H1 (cell line): Measurements from ENCODE around the gene CCDC8. TPM values are rescaled to one million over a fixed set of nuclear protein-coding genes. Genes with fewer than 3 reads are reported as not detected.

Experiments used
- CTCF ChIA-PET: fragments of 300-600 bp; sonication (Branson Sonifier 250); formaldehyde crosslinking; loops from one replicate; lab custom pipeline; 2021; ENCODE audit not compliant: partially characterized antibody; lab: Charles Lee
- POLR2A ChIA-PET: fragments of 300-600 bp; sonication (Branson Sonifier 250); formaldehyde crosslinking; loops from one replicate; lab custom pipeline; 2021; ENCODE audit warnings: inconsistent platforms; ENCODE audit not compliant: partially characterized antibody; lab: Charles Lee
- DNase-seq, 2 experiments: peaks; one replicate each; pipeline versions ENCODE4 v3.0.0 to v3.0.0-alpha.2; 2010 to 2022; ENCODE audit warnings: low spot score in 2 of 2, low read depth in 1 of 2, mixed read lengths in 1 of 2
- FAIRE-seq: peaks from 2 replicates; lab custom pipeline; 2011; peaks lifted over from hg19 to GRCh38; lab: Jason Lieb, UNC
- H2AFZ ChIP-seq: 2 replicates; pipeline ENCODE4 v1.8.1; 2012; ENCODE audit warnings: low read length, inconsistent platforms
- H2AK5ac ChIP-seq: 2 replicates; pipeline ENCODE4 v1.6.1; 2013; ENCODE audit warnings: low read depth, low read length
- H2BK120ac ChIP-seq: replicated peaks from 2 replicates; pipeline ENCODE3; 2013; ENCODE audit warnings: low read depth, low read length, inconsistent platforms
- H2BK12ac ChIP-seq: 2 replicates; pipeline ENCODE4 v1.6.1; 2013; ENCODE audit warnings: low read depth, low read length
- H2BK15ac ChIP-seq: 2 replicates; pipeline ENCODE4 v1.6.1; 2013; ENCODE audit warnings: low read length
- H2BK20ac ChIP-seq: 2 replicates; pipeline ENCODE4 v1.6.1; 2013; ENCODE audit warnings: low read length
- H2BK5ac ChIP-seq: 2 replicates; pipeline ENCODE4 v1.6.1; 2013; ENCODE audit warnings: low read depth, low read length
- H3K14ac ChIP-seq: 2 replicates; pipeline ENCODE4 v1.6.1; 2013; ENCODE audit warnings: inconsistent platforms; ENCODE audit not compliant: insufficient read length
- H3K18ac ChIP-seq: 2 replicates; pipeline ENCODE4 v1.6.1; 2013; ENCODE audit warnings: low read length; ENCODE audit errors: extremely low read depth
- H3K23ac ChIP-seq: 2 replicates; pipeline ENCODE4 v1.6.1; 2013; ENCODE audit warnings: inconsistent platforms; ENCODE audit not compliant: insufficient read length
- H3K23me2 ChIP-seq: 2 replicates; pipeline ENCODE4 v1.6.1; 2013; ENCODE audit warnings: low read depth, low read length
- H3K27ac ChIP-seq: 2 replicates; pipeline ENCODE4 v1.6.1; 2011; ENCODE audit warnings: low read depth, low read length, inconsistent platforms
- H3K27me3 ChIP-seq, 4 experiments: replicated peaks in 1 of 4; 1 replicate in 1 of 4; 2 replicates in 3 of 4; pipeline versions ENCODE4 v1.6.1 to v1.8.1; 2011 to 2013; ENCODE audit warnings: low read length in 3 of 4, mild to moderate bottlenecking in 3 of 4, inconsistent platforms in 2 of 4, mixed read lengths in 2 of 4, moderate library complexity in 1 of 4; ENCODE audit not compliant: control insufficient read depth in 3 of 4, insufficient read depth in 3 of 4; ENCODE audit errors: extremely low read depth in 1 of 4
- H3K36me3 ChIP-seq, 4 experiments: 2 replicates each; pipeline versions ENCODE4 v1.6.1 to v1.8.1; 2011 to 2013; ENCODE audit warnings: mild to moderate bottlenecking in 4 of 4, low read length in 3 of 4, moderate library complexity in 2 of 4, control low read depth in 1 of 4, inconsistent platforms in 1 of 4; ENCODE audit not compliant: insufficient read depth in 4 of 4, control insufficient read depth in 2 of 4
- H3K4ac ChIP-seq: replicated peaks from 2 replicates; pipeline ENCODE3; 2013; ENCODE audit warnings: low read length, low read depth, mixed read lengths, inconsistent platforms; ENCODE audit not compliant: insufficient read length
- H3K4me1 ChIP-seq, 4 experiments: replicated peaks in 1 of 4; 1 replicate in 1 of 4; 2 replicates in 3 of 4; pipeline versions ENCODE4 v1.6.1 to v1.8.1; 2011 to 2013; ENCODE audit warnings: low read length in 3 of 4, inconsistent platforms in 2 of 4, mixed read lengths in 1 of 4; ENCODE audit not compliant: insufficient read depth in 4 of 4, control insufficient read depth in 3 of 4
- H3K4me2 ChIP-seq, 2 experiments: 2 replicates each; pipeline versions ENCODE4 v1.6.1 to v1.8.1; 2011 to 2013; ENCODE audit warnings: low read depth in 2 of 2, low read length in 2 of 2, control low read depth in 1 of 2, inconsistent platforms in 1 of 2, mild to moderate bottlenecking in 1 of 2; ENCODE audit not compliant: insufficient read depth in 1 of 2
- H3K4me3 ChIP-seq, 4 experiments: fragments of 200-600, 300-600 bp in 1 of 4; sonication (generic), shearing (Covaris generic), sonication (Bioruptor Twin) in 1 of 4; 2 replicates each; pipeline versions ENCODE4 v1.5.1 to v1.8.1; 2011 to 2016; ENCODE audit warnings: low read length in 4 of 4, low read depth in 3 of 4, control low read depth in 2 of 4, inconsistent platforms in 2 of 4, mild to moderate bottlenecking in 2 of 4, mixed read lengths in 1 of 4, moderate library complexity in 1 of 4; ENCODE audit not compliant: insufficient read depth in 2 of 4; ENCODE audit errors: extremely low read depth in 1 of 4
- H3K56ac ChIP-seq: replicated peaks from 2 replicates; pipeline ENCODE3; 2013; ENCODE audit warnings: low read depth, mild to moderate bottlenecking, mixed read lengths, low read length, inconsistent platforms; ENCODE audit not compliant: insufficient read length
- H3K79me1 ChIP-seq: 2 replicates; pipeline ENCODE4 v1.6.1; 2013; ENCODE audit warnings: low read depth, low read length, control low read depth
- H3K79me2 ChIP-seq, 2 experiments: 2 replicates each; pipeline versions ENCODE4 v1.6.1 to v1.8.1; 2012 to 2013; ENCODE audit warnings: low read length in 2 of 2, mild to moderate bottlenecking in 2 of 2, inconsistent platforms in 1 of 2; ENCODE audit not compliant: insufficient read depth in 2 of 2, control insufficient read depth in 1 of 2
- H3K9ac ChIP-seq, 4 experiments: replicated peaks in 1 of 4; 1 replicate in 1 of 4; 2 replicates in 3 of 4; pipeline versions ENCODE4 v1.6.1 to v1.8.1; 2011 to 2013; ENCODE audit warnings: low read depth in 3 of 4, low read length in 3 of 4, control low read depth in 2 of 4, mild to moderate bottlenecking in 2 of 4, moderate library complexity in 2 of 4, inconsistent platforms in 1 of 4; ENCODE audit errors: extremely low read depth in 1 of 4
- H3K9me3 ChIP-seq, 2 experiments: 2 replicates each; pipeline versions ENCODE4 v1.6.1 to v1.8.1; 2012 to 2013; ENCODE audit warnings: mild to moderate bottlenecking in 2 of 2, moderate library complexity in 2 of 2, control low read depth in 1 of 2, inconsistent platforms in 1 of 2, low read depth in 1 of 2, low read length in 1 of 2, mixed read lengths in 1 of 2; ENCODE audit not compliant: insufficient read depth in 2 of 2
- H4K20me1 ChIP-seq, 2 experiments: replicated peaks in 1 of 2; 2 replicates each; pipeline versions ENCODE3 to v1.8.1; 2011 to 2013; ENCODE audit warnings: inconsistent platforms in 2 of 2, low read length in 2 of 2, mild to moderate bottlenecking in 1 of 2; ENCODE audit not compliant: insufficient read depth in 2 of 2, control insufficient read depth in 1 of 2
- H4K5ac ChIP-seq: 2 replicates; pipeline ENCODE4 v1.6.1; 2013; ENCODE audit warnings: low read length, low read depth, mixed read lengths, inconsistent platforms; ENCODE audit not compliant: insufficient read length
- H4K8ac ChIP-seq: 2 replicates; pipeline ENCODE4 v1.8.0; 2013; ENCODE audit warnings: mild to moderate bottlenecking, moderate library complexity, low read length, inconsistent platforms; ENCODE audit not compliant: insufficient read depth; ENCODE audit errors: extremely low read depth
- H4K91ac ChIP-seq: replicated peaks from 2 replicates; pipeline ENCODE3; 2013; ENCODE audit warnings: low read length, mixed read lengths, inconsistent platforms; ENCODE audit not compliant: insufficient read length
- BCL11A ChIP-seq, 2 experiments: IDR thresholded peaks; one replicate each; pipeline ENCODE4 v1.6.1; 2011; ENCODE audit warnings: low read depth in 2 of 2, low read length in 2 of 2, mild to moderate bottlenecking in 2 of 2
- CHD2 ChIP-seq: IDR thresholded peaks from 2 replicates; pipeline ENCODE4 v1.6.1; 2012; ENCODE audit warnings: low read length, improper control_type of control experiment
- CREB1 ChIP-seq: IDR thresholded peaks from 2 replicates; pipeline ENCODE4 v1.6.1; 2012; ENCODE audit warnings: inconsistent platforms
- KDM5A ChIP-seq: fragments of 200-600 bp; IDR thresholded peaks from 2 replicates; pipeline ENCODE4 v1.7.1; 2012; ENCODE audit warnings: mild to moderate bottlenecking, low read length, inconsistent platforms, mixed read lengths
- POLR2A ChIP-seq, 2 experiments: IDR thresholded peaks; 1 replicate in 1 of 2; 2 replicates in 1 of 2; pipeline ENCODE4 v1.6.1; 2011; ENCODE audit warnings: low read depth in 2 of 2, low read length in 2 of 2, mild to moderate bottlenecking in 2 of 2; ENCODE audit errors: control extremely low read depth in 1 of 2
- RXRA ChIP-seq: IDR thresholded peaks from 2 replicates; pipeline ENCODE4 v1.6.1; 2011; ENCODE audit warnings: low read depth, mild to moderate bottlenecking, low read length, moderate library complexity; ENCODE audit not compliant: insufficient read depth
- SAP30 ChIP-seq: fragments of 300-600 bp; sonication (generic); IDR thresholded peaks from 2 replicates; pipeline ENCODE4 v1.7.1; 2012; ENCODE audit warnings: low read length, moderate library complexity, mild to moderate bottlenecking, inconsistent platforms; ENCODE audit not compliant: insufficient read depth, insufficient replicate concordance
- SIX5 ChIP-seq: IDR thresholded peaks from 2 replicates; pipeline ENCODE4 v1.6.1; 2011; ENCODE audit warnings: mild to moderate bottlenecking, low read depth, low read length
- SP1 ChIP-seq: IDR thresholded peaks from 2 replicates; pipeline ENCODE4 v1.6.1; 2011; ENCODE audit warnings: low read depth, low read length
- SRF ChIP-seq: IDR thresholded peaks from 2 replicates; pipeline ENCODE4 v1.6.1; 2011; ENCODE audit warnings: mild to moderate bottlenecking, low read depth, low read length, moderate library complexity
- TCF12 ChIP-seq: IDR thresholded peaks from 2 replicates; pipeline ENCODE4 v1.6.1; 2011; ENCODE audit warnings: low read depth, mild to moderate bottlenecking, low read length
- TEAD4 ChIP-seq: IDR thresholded peaks from 2 replicates; pipeline ENCODE4 v1.6.1; 2012; ENCODE audit warnings: low read depth, low read length, inconsistent platforms, mixed read lengths
- WGBS, 2 experiments: shearing (Covaris generic) in 1 of 2; methylation state at CpG; one replicate each; pipeline versions ENCODE4 v1.1.6 to v1.1.7; 2013 to 2015; ENCODE audit warnings: low lambda C conversion rate in 2 of 2, mixed read lengths in 2 of 2, inconsistent platforms in 1 of 2, low coverage in 1 of 2, missing lambda C conversion rate in 1 of 2; ENCODE audit not compliant: insufficient replicate concordance in 2 of 2, insufficient coverage in 1 of 2, insufficient read length in 1 of 2; ENCODE audit errors: extremely low coverage in 1 of 2, missing lambda C conversion rate in 1 of 2; 5-methylcytosine and 5-hydroxymethylcytosine counted together
- polyA plus RNA-seq, 7 experiments: library from polyadenylated mRNA; depleted of rRNA in 3 of 7; stranded (reverse) in 5 of 7; unstranded in 2 of 7; fragments of >200 nt in 5 of 7; fragments of 200-250 nt in 2 of 7; gene quantifications; 1 replicate in 5 of 7; 2 replicates in 1 of 7; 4 replicates in 1 of 7; pipeline versions ENCODE4 v1.2.1 to v1.2.3, GENCODE V29; 2011 to 2013; ENCODE audit warnings: missing spikeins in 2 of 7, mixed read lengths in 2 of 7
- total RNA-seq: library from RNA; stranded (reverse); fragmentation: NEBNext Ultra II Directional; extraction: Animal tissue kit (Norgen Biotek cat#: 25700); gene quantifications from 2 replicates; pipeline ENCODE4 v1.2.1, GENCODE V29; 2021
- TF ChIP-seq, protein P1 (sequence below): IDR thresholded peaks from 2 replicates; pipeline ENCODE4 v1.6.1; 2012; ENCODE audit warnings: low read length, inconsistent platforms

CCDC8 gene
- total and polyA plus RNA-seq, 2 of the 8 experiments (the other 6 are each of a cell fraction or from before 2014, with no cell fraction given) = 4.9 to 13.6 TPM

- no peaks in the 10 kb centered on the region; a peak in 1 of 4 replicates for H3K9me3 ChIP-seq
- H4K5ac ChIP-seq = no peak overlapping the region
- H2BK120ac ChIP-seq = no peak overlapping the region
- peaks cover 0 to 9% of the 10 kb centered on the region in 2 experiments for H4K20me1 ChIP-seq
- no peak overlapping the region for H3K9ac ChIP-seq
- H3K4me1 ChIP-seq = no peaks in the 10 kb centered on the region; a peak in 2 of 7 replicates
- POLR2A ChIA-PET = interaction anchor here (1.0 to 1.8 kb wide), 5 partner anchors 13 to 105 kb away, joined by 4 to 7 read pairs (median 5); partner anchors contain the start of genes CCDC8 and PNMA8B
- no peak overlapping the region for H3K23ac ChIP-seq
- no peaks in the 10 kb centered on the region; the same call in 1 of the 2 replicates for H3K79me1 ChIP-seq
- FAIRE-seq (no peak), DNase-seq (no peak)
- H3K23me2 ChIP-seq = no peaks in the 10 kb centered on the region
- H3K14ac ChIP-seq = no peak overlapping the region
- no peak overlapping the region for H2AK5ac ChIP-seq
- no peak overlapping the region for H2AFZ ChIP-seq
- peak overlapping the region; percentile 0; the same call in 1 of the 2 replicates for H2BK5ac ChIP-seq
- no peak overlapping the region for H3K18ac ChIP-seq
- H4K8ac ChIP-seq = peak overlapping the region; percentile 28; the same call in 1 of the 2 replicates
- no peak overlapping the region for H4K91ac ChIP-seq
- no peak overlapping the region for H2BK15ac ChIP-seq
- no peak overlapping the region for H3K4me2 ChIP-seq
- 94% methylated on average over 18 of the region's 18 CpGs; no CpG with 5 or more reads in 1 of the 2 experiments for WGBS, 2 experiments
- H3K27me3 ChIP-seq = no peaks in the 10 kb centered on the region
- no peak overlapping the region for H3K27ac ChIP-seq
- H2BK12ac ChIP-seq = no peak overlapping the region
- no peak overlapping the region for H3K4me3 ChIP-seq
- no peaks in the 10 kb centered on the region for H3K79me2 ChIP-seq
- CTCF ChIA-PET = interaction anchor here (0.9 to 7.4 kb wide), 10 partner anchors 10 to 123 kb away, joined by 3 to 91 read pairs (median 6); no protein-coding TSS in a partner anchor
- H2BK20ac ChIP-seq = no peak overlapping the region
- no peak overlapping the region for H3K56ac ChIP-seq
- peaks cover 7 to 50% (median 40%) of the 10 kb centered on the region in 4 experiments; a peak in 6 of 8 replicates for H3K36me3 ChIP-seq
- no peak overlapping the region for H3K4ac ChIP-seq
- TF ChIP-seq SP1 = no peak
- TF ChIP-seq BCL11A (IDR thresholded peaks at IDR 0.05; ENCODE audit: low read depth in 2 of 2, low read length in 2 of 2) = no peak
- TF ChIP-seq RXRA = no peak
- TF ChIP-seq SRF = no peak
- no peak for TF ChIP-seq SIX5
- no peak for TF ChIP-seq TEAD4
- TF ChIP-seq CHD2 = no peak
- no peak for TF ChIP-seq KDM5A
- no peak for TF ChIP-seq CREB1
- no peak for TF ChIP-seq POLR2A (IDR thresholded peaks at IDR 0.05; ENCODE audit: control extremely low read depth in 1 of 2, low read depth in 2 of 2, low read length in 2 of 2)
- TF ChIP-seq, protein P1, sequence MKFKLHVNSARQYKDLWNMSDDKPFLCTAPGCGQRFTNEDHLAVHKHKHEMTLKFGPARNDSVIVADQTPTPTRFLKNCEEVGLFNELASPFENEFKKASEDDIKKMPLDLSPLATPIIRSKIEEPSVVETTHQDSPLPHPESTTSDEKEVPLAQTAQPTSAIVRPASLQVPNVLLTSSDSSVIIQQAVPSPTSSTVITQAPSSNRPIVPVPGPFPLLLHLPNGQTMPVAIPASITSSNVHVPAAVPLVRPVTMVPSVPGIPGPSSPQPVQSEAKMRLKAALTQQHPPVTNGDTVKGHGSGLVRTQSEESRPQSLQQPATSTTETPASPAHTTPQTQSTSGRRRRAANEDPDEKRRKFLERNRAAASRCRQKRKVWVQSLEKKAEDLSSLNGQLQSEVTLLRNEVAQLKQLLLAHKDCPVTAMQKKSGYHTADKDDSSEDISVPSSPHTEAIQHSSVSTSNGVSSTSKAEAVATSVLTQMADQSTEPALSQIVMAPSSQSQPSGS = no peak
- no peak for TF ChIP-seq SAP30
- TF ChIP-seq TCF12 = no peak
These were observed 22.5 kb downstream of the CCDC8 start for GRCh38 chr19:46390866-46391265.
